Measurements from ENCODE around the gene SYT13. TPM values are rescaled to one million over a fixed set of nuclear protein-coding genes. Genes with fewer than 3 reads are reported as not detected.

The SYT13 gene
- total RNA-seq, 2 experiments from 2014 or later: not detected

GRCh38 chr11:45209000-45209879 lies 76.9 kb downstream of the SYT13 start:
- Mint-ChIP-seq H3K27ac (no peak overlapping the region), H3K27me3 (no peaks in the 10 kb centered on the region), H3K36me3 (no peaks in the 10 kb centered on the region), H3K4me3 (no peak overlapping the region), H3K4me1 (peaks cover 2% of the 10 kb centered on the region), H3K9me3 (no peaks in the 10 kb centered on the region)
- DNase-seq: no peak
- POLR2A ChIA-PET: no interaction called here
- ATAC-seq (ENCODE audit: low read depth): no peak

GRCh38 chr11:45208135-45208534 lies 78.0 kb downstream of the SYT13 start:
- Mint-ChIP-seq H3K9me3 (no peaks in the 10 kb centered on the region), H3K4me3 (no peak overlapping the region), H3K27ac (no peak overlapping the region), H3K4me1 (peaks cover 4% of the 10 kb centered on the region), H3K36me3 (no peaks in the 10 kb centered on the region), H3K27me3 (no peaks in the 10 kb centered on the region)
- POLR2A ChIA-PET: no interaction called here
- DNase-seq (no peak), ATAC-seq (ENCODE audit: low read depth) (no peak)

DNA sequence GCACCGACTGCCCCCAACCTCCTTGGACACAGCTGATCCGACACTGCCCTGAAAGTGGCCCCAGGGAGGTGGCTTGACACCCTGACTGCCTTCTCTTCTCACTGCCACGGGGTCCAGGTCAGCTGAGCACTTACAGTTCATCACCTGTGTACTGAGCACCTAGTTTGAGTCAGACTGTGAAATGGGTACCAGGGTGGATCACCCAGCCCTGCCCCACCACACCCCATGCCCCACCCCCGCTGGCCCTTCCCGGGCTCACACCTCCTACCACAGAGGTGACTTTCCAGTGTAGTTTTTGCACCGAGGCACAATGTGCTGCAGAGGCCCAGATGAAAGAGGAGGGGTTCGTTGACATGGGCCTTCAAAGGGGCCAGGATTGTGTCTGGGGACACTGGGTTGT lies 80.2 kb downstream of the SYT13 start:
- DNase-seq: no peak
- Mint-ChIP-seq H3K4me3 (no peak overlapping the region), H3K9me3 (peaks cover 9% of the 10 kb centered on the region), H3K4me1 (peaks cover 11% of the 10 kb centered on the region), H3K36me3 (peaks cover 7% of the 10 kb centered on the region), H3K27me3 (no peaks in the 10 kb centered on the region), H3K27ac (no peak overlapping the region)
- no peak for ATAC-seq (ENCODE audit: low read depth)
- POLR2A ChIA-PET: no interaction called here

- Mint-ChIP-seq H3K36me3 (peaks cover 7% of the 10 kb centered on the region), H3K9me3 (peaks cover 9% of the 10 kb centered on the region), H3K4me3 (no peak overlapping the region), H3K27me3 (no peaks in the 10 kb centered on the region), H3K27ac (no peak overlapping the region), H3K4me1 (peaks cover 11% of the 10 kb centered on the region)
- no peak for ATAC-seq (ENCODE audit: low read depth)
- POLR2A ChIA-PET: no interaction called here
- DNase-seq: no peak
These were observed 81.4 kb downstream of the SYT13 start for GRCh38 chr11:45204761-45205160.

GRCh38 chr11:45193695-45194094 lies 92.4 kb downstream of the SYT13 start:
- no peak for DNase-seq
- H3K9me3 Mint-ChIP-seq: no peaks in the 10 kb centered on the region
- H3K4me1 Mint-ChIP-seq: no peaks in the 10 kb centered on the region
- no peak overlapping the region for H3K4me3 Mint-ChIP-seq
- POLR2A ChIA-PET: no interaction called here
- no peaks in the 10 kb centered on the region for H3K27me3 Mint-ChIP-seq
- H3K36me3 Mint-ChIP-seq: no peaks in the 10 kb centered on the region
- no peak for ATAC-seq (ENCODE audit: low read depth)
- no peak overlapping the region for H3K27ac Mint-ChIP-seq

Other genes with a start within 250 kb of the SYT13 start
- 1 to 10 TPM; 6.5 to 7.3 TPM for gene PRDM11, start 139.7 kb downstream of the SYT13 start, total RNA-seq

Data from activated naive CD8-positive, alpha-beta T cell treated with anti-CD3 and anti-CD28 coated beads, Interleukin-2, amount 10 ng/mL, durations not matched to agents 7 days and 5 days (primary cell).